Mononuclear cell (primary cell): ENCODE data around the gene FAM241B. TPM values are rescaled to one million over a fixed set of nuclear protein-coding genes. Genes with fewer than 3 reads are reported as not detected.

ENCODE experiments used
- total RNA-seq: library from RNA; depleted of rRNA; stranded (reverse); fragments of >200 nt; gene quantifications from one replicate; pipeline ENCODE4 v1.2.3, GENCODE V29; 2012

FAM241B gene
- total RNA-seq, 1 donor: not detected

Other genes starting within 250 kb of the FAM241B start
- gene TACR2, start 213.3 kb upstream of the FAM241B start, total RNA-seq: not detected
- gene TSPAN15, start 178.8 kb upstream of the FAM241B start, total RNA-seq: 1.6 TPM
- gene NEUROG3, start 56.8 kb upstream of the FAM241B start, total RNA-seq: not detected
- gene COL13A1, start 171.7 kb downstream of the FAM241B start, total RNA-seq: 0.52 TPM